ENCODE data around the gene BCLAF3. TPM values are rescaled to one million over a fixed set of nuclear protein-coding genes. Genes with fewer than 3 reads are reported as not detected.

Gene BCLAF3
- polyA plus RNA-seq, 3 donors, result 1.1 to 4.5 (median 2.4) TPM

Other genes starting within 250 kb of the BCLAF3 start
- 10 to 100 TPM in 2 of 3 donors, 1 to 10 TPM in 1; 6.0 to 46.1 (median 31.4) TPM for gene SH3KBP1, start 103.5 kb downstream of the BCLAF3 start, polyA plus RNA-seq
- 1 to 10 TPM in 1 of 3 donors, under 1 TPM in 2; 0.11 to 1.2 (median 0.41) TPM for gene MAP7D2, start 125.8 kb upstream of the BCLAF3 start, polyA plus RNA-seq
- 10 to 100 TPM; 19.8 to 51.4 (median 40.9) TPM for gene EIF1AX, start 150.8 kb upstream of the BCLAF3 start, polyA plus RNA-seq

Data from adipose tissue (tissue), 3 donors.